Skin of body (tissue), 2 donors: Measurements from ENCODE around the gene CTR9. TPM values are rescaled to one million over a fixed set of nuclear protein-coding genes. Genes with fewer than 3 reads are reported as not detected.
A peak's percentile ranks its signal among the peaks of the same experiment; 100 is the strongest.

Experiments used
- DNase-seq: peaks from one replicate; lab custom pipeline; 2025; lab: John Stamatoyannopoulos, UW
- total RNA-seq: library from RNA; depleted of rRNA; stranded (reverse); fragments of >200 nt; gene quantifications from one replicate; pipeline ENCODE4 v1.2.3, GENCODE V29; 2014

Gene CTR9
- total RNA-seq, result 32.8 TPM

- peak; percentile 95 for DNase-seq
These were observed at the start of gene CTR9 for GRCh38 chr11:10750838-10751580. Gene CTR9 (plus strand): TSS chr11:10751246. CDS start chr11:10751413, 167 bp downstream.

- no peak for DNase-seq
These were observed 49.1 kb upstream of the CTR9 start for GRCh38 chr11:10701982-10702381.

GRCh38 chr11:10708131-10708530, 42.9 kb upstream of the CTR9 start:
- DNase-seq, result no peak

- no peak for DNase-seq
These were observed 41.6 kb upstream of the CTR9 start for GRCh38 chr11:10709299-10710086.

- DNase-seq, result no peak
These were observed 35.5 kb upstream of the CTR9 start for GRCh38 chr11:10715571-10715970.

GRCh38 chr11:10716122-10716521, 34.9 kb upstream of the CTR9 start:
- DNase-seq, result no peak

GRCh38 chr11:10716543-10717259, 34.3 kb upstream of the CTR9 start:
- no peak for DNase-seq

GRCh38 chr11:10719616-10720015, 31.4 kb upstream of the CTR9 start:
- DNase-seq, result no peak

- no peak for DNase-seq
These were observed 30.1 kb upstream of the CTR9 start for GRCh38 chr11:10720881-10721376.

- no peak for DNase-seq
These were observed 28.7 kb upstream of the CTR9 start for GRCh38 chr11:10722307-10722706.

GRCh38 chr11:10725114-10725906, 25.7 kb upstream of the CTR9 start:
- no peak for DNase-seq

GRCh38 chr11:10725907-10726253, 25.2 kb upstream of the CTR9 start:
- DNase-seq, result no peak

GRCh38 chr11:10727146-10727851, 23.7 kb upstream of the CTR9 start:
- peak; percentile 35 for DNase-seq

- no peak for DNase-seq
These were observed 22.9 kb upstream of the CTR9 start for GRCh38 chr11:10728154-10728553.

GRCh38 chr11:10728789-10729472, 22.1 kb upstream of the CTR9 start:
- no peak for DNase-seq

- no peak for DNase-seq
These were observed 20.9 kb upstream of the CTR9 start for GRCh38 chr11:10730151-10730550.

GRCh38 chr11:10731064-10731680, 19.9 kb upstream of the CTR9 start:
- DNase-seq, result no peak

- DNase-seq, result peak; percentile 94
These were observed 15.3 kb upstream of the CTR9 start for GRCh38 chr11:10735481-10736475.
